Activated CD4-positive, alpha-beta memory T cell treated with anti-CD3 and anti-CD28 coated beads for 36 hours (primary cell): ENCODE measurements around the gene TEX101. TPM values are rescaled to one million over a fixed set of nuclear protein-coding genes. Genes with fewer than 3 reads are reported as not detected.
A peak's percentile ranks its signal among the peaks of the same experiment; 100 is the strongest.
"Not testable (repeated sequence)": the region's sequence is repeated elsewhere in the genome, so short reads cannot be mapped to it uniquely, and the experiment has no call there.

Experiments
- CTCF ChIA-PET: fragments of 350-600 bp; sonication (Branson Sonifier 250); formaldehyde crosslinking; loops from one replicate; lab custom pipeline; 2021; ENCODE audit warnings: antibody characterized with exemption, inconsistent platforms; lab: Charles Lee
- POLR2A ChIA-PET: fragments of 350-600 bp; sonication (Branson Sonifier 250); formaldehyde crosslinking; loops from one replicate; lab custom pipeline; 2021; ENCODE audit warnings: antibody characterized with exemption; lab: Charles Lee
- DNase-seq: peaks from one replicate; pipeline ENCODE4 v3.0.0-alpha.2; 2020
- H3K27ac Mint-ChIP-seq: one replicate; pipeline ENCODE4 v1.8.0; 2021; ENCODE audit warnings: mixed read lengths
- H3K27me3 Mint-ChIP-seq: one replicate; pipeline ENCODE4 v1.8.0; 2021; ENCODE audit warnings: mixed read lengths
- H3K36me3 Mint-ChIP-seq: one replicate; pipeline ENCODE4 v1.8.0; 2021; ENCODE audit warnings: mixed read lengths
- H3K4me1 Mint-ChIP-seq: one replicate; pipeline ENCODE4 v1.8.0; 2021; ENCODE audit warnings: low read depth, mixed read lengths
- H3K4me3 Mint-ChIP-seq: one replicate; pipeline ENCODE4 v1.8.0; 2021; ENCODE audit warnings: mild to moderate bottlenecking, mixed read lengths
- H3K9me3 Mint-ChIP-seq: one replicate; pipeline ENCODE4 v1.8.0; 2021; ENCODE audit warnings: mixed read lengths
- intact Hi-C: fragments of 100-400 bp; cut with micrococcal nuclease; formaldehyde crosslinking; loops from one replicate; pipeline ENCODE4 v1.15.1; 2023
- total RNA-seq, 2 experiments: library from RNA; stranded (reverse); gene quantifications; one replicate each; pipeline ENCODE4 v1.2.3, GENCODE V29; 2021

TEX101 gene
- total RNA-seq, 2 experiments from 2014 or later, result not detected

- ChIA-PET CTCF (interaction anchor here (1.4 kb wide), 1 partner anchor 10 kb away, joined by 7 read pairs; no protein-coding TSS in a partner anchor), POLR2A (no interaction called here)
- Mint-ChIP-seq H3K27ac (no peak overlapping the region), H3K9me3 (no peaks in the 10 kb centered on the region), H3K36me3 (no peaks in the 10 kb centered on the region), H3K4me3 (no peak overlapping the region), H3K27me3 (no peaks in the 10 kb centered on the region), H3K4me1 (no peaks in the 10 kb centered on the region)
- intact Hi-C loops, result no loop called here
- DNase-seq, result no peak
Observed at GRCh38 chr19:43422689-43423066, 8.0 kb downstream of the TEX101 start.

DNA sequence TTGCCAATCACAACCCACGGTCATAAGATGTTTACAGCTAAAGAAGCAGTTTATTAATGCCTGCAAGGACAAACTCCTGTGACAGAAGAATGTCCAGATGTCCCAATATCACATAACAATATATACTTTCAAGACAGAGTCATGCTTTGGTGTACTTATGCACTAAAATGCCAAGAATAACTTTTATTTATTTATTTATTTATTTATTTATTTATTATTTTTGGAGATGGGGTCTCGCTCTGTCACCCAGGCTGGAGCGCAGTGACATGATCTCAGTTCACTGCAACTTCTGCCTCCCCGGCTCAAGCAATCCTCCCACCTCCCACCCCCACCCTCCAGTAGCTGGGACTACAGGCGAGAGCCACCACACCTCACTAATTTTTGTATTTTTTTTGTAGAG is 9.1 kb downstream of the TEX101 start:
- intact Hi-C loops, result no loop called here
- no peaks in the 10 kb centered on the region for H3K4me1 Mint-ChIP-seq
- no peak for DNase-seq
- no peaks in the 10 kb centered on the region for H3K27me3 Mint-ChIP-seq
- no peaks in the 10 kb centered on the region for H3K9me3 Mint-ChIP-seq
- ChIA-PET CTCF (no interaction called here), POLR2A (no interaction called here)
- no peaks in the 10 kb centered on the region for H3K36me3 Mint-ChIP-seq
- H3K4me3 Mint-ChIP-seq, result no peak overlapping the region
- H3K27ac Mint-ChIP-seq, result no peak overlapping the region

DNA sequence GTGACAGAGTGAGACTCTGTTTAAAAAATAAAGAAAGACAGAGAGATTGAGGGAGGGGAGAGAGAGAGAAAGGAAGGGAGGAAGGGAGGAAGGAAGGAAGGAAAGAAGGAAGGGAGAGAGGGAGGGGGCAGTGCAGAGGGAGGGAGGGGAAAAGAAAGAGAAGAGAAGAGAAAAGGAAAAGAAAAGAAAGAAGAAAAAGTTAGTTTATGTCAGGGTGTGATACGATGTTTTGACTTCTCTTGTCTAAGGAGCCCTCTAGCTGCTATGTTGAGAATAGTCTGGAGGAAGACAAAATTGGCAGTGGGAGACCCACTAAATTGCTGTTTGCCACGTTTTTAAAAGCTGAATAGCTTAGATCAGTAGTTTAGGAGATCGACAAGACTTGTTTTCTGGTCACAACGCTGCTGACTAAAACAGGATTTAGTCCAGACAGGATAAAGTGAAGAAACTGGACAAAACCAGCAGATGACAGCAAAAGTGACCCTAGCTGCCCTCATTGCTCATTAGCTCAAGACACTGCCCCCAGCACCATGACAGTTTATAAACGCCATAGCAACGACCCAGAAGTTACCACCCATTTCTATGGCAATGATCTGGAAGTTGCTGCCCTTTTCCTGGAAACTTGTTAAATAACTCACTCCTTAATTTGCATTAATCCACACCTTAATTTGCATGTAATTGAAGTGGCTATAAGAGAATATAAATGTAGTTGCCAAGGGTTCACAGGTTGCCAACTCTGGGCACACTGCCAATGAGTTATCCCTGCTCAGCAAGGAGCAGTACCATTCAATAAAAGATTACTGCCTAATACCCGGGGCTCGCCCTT is 11.1 kb downstream of the TEX101 start:
- Mint-ChIP-seq H3K27me3 (no peaks in the 10 kb centered on the region), H3K27ac (no peak overlapping the region), H3K4me3 (no peak overlapping the region), H3K9me3 (no peaks in the 10 kb centered on the region), H3K36me3 (no peaks in the 10 kb centered on the region), H3K4me1 (peaks cover 5% of the 10 kb centered on the region)
- ChIA-PET POLR2A (no interaction called here), CTCF (interaction anchor here (0.7 to 2.4 kb wide), 5 partner anchors 9 to 120 kb away, joined by 3 to 7 read pairs (median 4); no protein-coding TSS in a partner anchor)
- intact Hi-C loops, result no loop called here
- DNase-seq, result no peak

GRCh38 chr19:43429395-43429794 is 14.7 kb downstream of the TEX101 start:
- Mint-ChIP-seq H3K36me3 (no peaks in the 10 kb centered on the region), H3K4me1 (peaks cover 16% of the 10 kb centered on the region), H3K9me3 (no peaks in the 10 kb centered on the region), H3K27me3 (no peaks in the 10 kb centered on the region), H3K27ac (no peak overlapping the region), H3K4me3 (no peak overlapping the region)
- no peak for DNase-seq
- ChIA-PET POLR2A (no interaction called here), CTCF (no interaction called here)
- intact Hi-C loops, result no loop called here

GRCh38 chr19:43430142-43430710 is 15.5 kb downstream of the TEX101 start:
- H3K36me3 Mint-ChIP-seq, result no peaks in the 10 kb centered on the region
- H3K4me3 Mint-ChIP-seq, result no peak overlapping the region
- no peak overlapping the region for H3K27ac Mint-ChIP-seq
- no peaks in the 10 kb centered on the region for H3K9me3 Mint-ChIP-seq
- CTCF ChIA-PET, result interaction anchor here (1.2 kb wide), 1 partner anchor 17 kb away, joined by 5 read pairs; no protein-coding TSS in a partner anchor
- POLR2A ChIA-PET, result no interaction called here
- peaks cover 16% of the 10 kb centered on the region for H3K4me1 Mint-ChIP-seq
- intact Hi-C loops, result loop anchor here (10.0 kb wide), 1 partner anchor 385 kb away; no protein-coding TSS in a partner anchor
- no peak for DNase-seq
- H3K27me3 Mint-ChIP-seq, result no peaks in the 10 kb centered on the region

DNA sequence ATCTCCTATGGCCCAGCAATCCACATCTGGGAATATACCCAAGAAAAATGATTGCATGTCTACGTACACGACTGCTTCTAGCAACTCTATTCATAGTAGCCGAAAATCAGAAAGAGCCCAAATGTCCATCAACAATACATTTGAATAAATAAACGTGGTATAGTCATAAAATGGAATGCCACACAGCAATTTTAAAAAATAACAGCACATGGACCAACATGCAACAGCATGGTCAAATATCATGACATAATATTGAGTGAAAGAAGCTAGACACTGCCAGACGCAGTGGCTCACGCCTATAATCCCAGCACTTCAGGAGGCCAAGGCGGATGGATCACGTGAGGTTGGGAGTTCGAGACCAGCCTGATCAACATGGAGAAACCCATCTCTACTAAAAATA is 16.3 kb downstream of the TEX101 start:
- H3K36me3 Mint-ChIP-seq, result no peaks in the 10 kb centered on the region
- CTCF ChIA-PET, result interaction anchor here (1.2 to 2.1 kb wide), 2 partner anchors 16 to 88 kb away, joined by 5 to 46 read pairs; no protein-coding TSS in a partner anchor
- POLR2A ChIA-PET, result no interaction called here
- H3K27ac Mint-ChIP-seq, result no peak overlapping the region
- intact Hi-C loops, result loop anchor here (10.0 kb wide), 1 partner anchor 384 kb away; no protein-coding TSS in a partner anchor
- H3K27me3 Mint-ChIP-seq, result no peaks in the 10 kb centered on the region
- no peak for DNase-seq
- H3K4me1 Mint-ChIP-seq, result peaks cover 18% of the 10 kb centered on the region
- H3K9me3 Mint-ChIP-seq, result no peaks in the 10 kb centered on the region
- H3K4me3 Mint-ChIP-seq, result no peak overlapping the region

GRCh38 chr19:43433358-43433673 is 18.6 kb downstream of the TEX101 start:
- H3K4me3 Mint-ChIP-seq, result no peak overlapping the region
- ChIA-PET POLR2A (no interaction called here), CTCF (interaction anchor here (1.1 to 8.2 kb wide), 7 partner anchors 8 to 235 kb away, joined by 3 to 68 read pairs (median 7); partner anchors contain the start of gene PHLDB3)
- no peaks in the 10 kb centered on the region for H3K36me3 Mint-ChIP-seq
- intact Hi-C loops, result loop anchor here (10.0 kb wide), 1 partner anchor 381 kb away; no protein-coding TSS in a partner anchor
- H3K27me3 Mint-ChIP-seq, result no peaks in the 10 kb centered on the region
- no peak for DNase-seq
- H3K27ac Mint-ChIP-seq, result no peak overlapping the region
- H3K9me3 Mint-ChIP-seq, result no peaks in the 10 kb centered on the region
- H3K4me1 Mint-ChIP-seq, result peaks cover 37% of the 10 kb centered on the region

GRCh38 chr19:43433689-43434088 is 19.0 kb downstream of the TEX101 start:
- ChIA-PET POLR2A (no interaction called here), CTCF (interaction anchor here (1.1 to 8.2 kb wide), 4 partner anchors 8 to 121 kb away, joined by 3 to 68 read pairs (median 30); no protein-coding TSS in a partner anchor)
- Mint-ChIP-seq H3K4me1 (peaks cover 41% of the 10 kb centered on the region), H3K9me3 (no peaks in the 10 kb centered on the region), H3K36me3 (no peaks in the 10 kb centered on the region), H3K4me3 (no peak overlapping the region), H3K27me3 (no peaks in the 10 kb centered on the region), H3K27ac (no peak overlapping the region)
- intact Hi-C loops, result loop anchor here (10.0 kb wide), 1 partner anchor 381 kb away; no protein-coding TSS in a partner anchor
- no peak for DNase-seq

- POLR2A ChIA-PET, result no interaction called here
- H3K4me1 Mint-ChIP-seq, result peaks cover 44% of the 10 kb centered on the region
- intact Hi-C loops, result loop anchor here (10.0 kb wide), 1 partner anchor 379 kb away; no protein-coding TSS in a partner anchor
- no peak overlapping the region for H3K27ac Mint-ChIP-seq
- H3K36me3 Mint-ChIP-seq, result no peaks in the 10 kb centered on the region
- no peaks in the 10 kb centered on the region for H3K9me3 Mint-ChIP-seq
- H3K4me3 Mint-ChIP-seq, result no peak overlapping the region
- H3K27me3 Mint-ChIP-seq, result no peaks in the 10 kb centered on the region
- CTCF ChIA-PET, result interaction anchor here (5.6 to 8.2 kb wide), 2 partner anchors 11 to 84 kb away, joined by 53 to 68 read pairs; no protein-coding TSS in a partner anchor
- DNase-seq, result no peak
Observed at GRCh38 chr19:43435775-43436174, 21.1 kb downstream of the TEX101 start.

DNA sequence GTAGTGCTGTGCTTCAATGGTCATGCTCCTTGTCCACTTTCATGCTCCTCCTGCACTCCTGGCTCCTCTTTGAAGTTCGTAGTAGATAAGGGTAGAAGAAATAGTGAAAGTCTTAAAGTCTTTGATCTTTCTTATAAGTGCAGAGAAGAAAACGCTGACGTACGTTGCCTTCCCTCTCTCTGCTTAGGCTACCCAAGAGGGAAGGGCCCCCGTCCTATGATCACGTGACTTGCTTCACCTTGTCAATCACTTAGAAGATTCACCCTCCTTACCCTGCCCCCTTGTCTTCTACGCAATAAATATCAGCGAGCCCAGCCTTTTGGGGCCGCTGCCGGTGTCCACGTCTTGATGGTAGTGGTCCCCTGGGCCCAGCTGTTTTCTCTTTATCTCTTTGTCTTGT is 22.6 kb downstream of the TEX101 start:
- POLR2A ChIA-PET, H3K27me3 Mint-ChIP-seq, H3K36me3 Mint-ChIP-seq, H3K4me3 Mint-ChIP-seq, H3K9me3 Mint-ChIP-seq, DNase-seq: not testable (repeated sequence)
- intact Hi-C loops, result loop anchor here (10.0 kb wide), 1 partner anchor 378 kb away; no protein-coding TSS in a partner anchor
- Mint-ChIP-seq H3K27ac (peak overlapping the region; percentile 18), H3K4me1 (peaks cover 42% of the 10 kb centered on the region)
- CTCF ChIA-PET, result interaction anchor here (2.9 to 8.2 kb wide), 3 partner anchors 10 to 157 kb away, joined by 10 to 68 read pairs (median 53); no protein-coding TSS in a partner anchor

- no peak for DNase-seq
Observed at GRCh38 chr19:43437712-43438111, 23.0 kb downstream of the TEX101 start.

More at GRCh38 chr19:43437712-43438111, 23.0 kb downstream of the TEX101 start:
- intact Hi-C loops, result loop anchor here (2.0 to 10.0 kb wide), 2 partner anchors 81 to 377 kb away; no protein-coding TSS in a partner anchor
- peaks cover 41% of the 10 kb centered on the region for H3K4me1 Mint-ChIP-seq
- no peaks in the 10 kb centered on the region for H3K27me3 Mint-ChIP-seq
- H3K4me3 Mint-ChIP-seq, result no peak overlapping the region
- peak overlapping the region; percentile 9 for H3K27ac Mint-ChIP-seq
- H3K36me3 Mint-ChIP-seq, result no peaks in the 10 kb centered on the region
- ChIA-PET POLR2A (no interaction called here), CTCF (interaction anchor here (2.7 to 8.2 kb wide), 4 partner anchors 10 to 157 kb away, joined by 7 to 68 read pairs (median 16); no protein-coding TSS in a partner anchor)
- H3K9me3 Mint-ChIP-seq, result no peaks in the 10 kb centered on the region
